HUDEP-2 (cell line): Measurements from ENCODE around the gene EXOC2.

ENCODE experiments used
- DNase-seq, 76 experiments: peaks; one replicate each; lab custom pipeline; 2025; ENCODE audit not compliant: unreplicated experiment in 76 of 76; lab: John Stamatoyannopoulos, UW

Gene EXOC2

GRCh38 chr6:504446-504980, 188.4 kb downstream of the EXOC2 start:
- no peak for DNase-seq

GRCh38 chr6:503610-504362, 189.2 kb downstream of the EXOC2 start:
- DNase-seq = no peak

- DNase-seq = no peak
Observed at GRCh38 chr6:502761-503160, 190.2 kb downstream of the EXOC2 start.

GRCh38 chr6:501891-502601, 190.9 kb downstream of the EXOC2 start:
- no peak for DNase-seq

DNA sequence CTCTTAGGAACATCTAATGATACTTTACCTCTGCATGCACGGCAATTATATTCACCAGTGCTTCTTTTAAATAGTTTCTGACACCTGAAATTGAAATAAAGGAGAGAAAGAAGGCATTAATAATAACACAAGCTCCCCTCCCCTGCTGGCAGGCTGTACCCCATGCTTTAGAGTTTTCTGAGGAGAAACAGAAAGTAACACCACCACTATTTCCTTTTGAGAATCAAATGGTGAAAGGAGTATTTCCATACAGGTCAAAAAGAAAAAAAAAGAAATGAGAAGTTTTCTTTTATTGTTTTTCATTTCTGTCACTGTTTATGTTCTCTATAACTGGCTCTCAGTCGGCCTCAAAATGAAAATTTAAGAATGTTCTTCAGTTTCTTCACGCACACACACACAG, 193.3 kb downstream of the EXOC2 start:
- no peak for DNase-seq

DNA sequence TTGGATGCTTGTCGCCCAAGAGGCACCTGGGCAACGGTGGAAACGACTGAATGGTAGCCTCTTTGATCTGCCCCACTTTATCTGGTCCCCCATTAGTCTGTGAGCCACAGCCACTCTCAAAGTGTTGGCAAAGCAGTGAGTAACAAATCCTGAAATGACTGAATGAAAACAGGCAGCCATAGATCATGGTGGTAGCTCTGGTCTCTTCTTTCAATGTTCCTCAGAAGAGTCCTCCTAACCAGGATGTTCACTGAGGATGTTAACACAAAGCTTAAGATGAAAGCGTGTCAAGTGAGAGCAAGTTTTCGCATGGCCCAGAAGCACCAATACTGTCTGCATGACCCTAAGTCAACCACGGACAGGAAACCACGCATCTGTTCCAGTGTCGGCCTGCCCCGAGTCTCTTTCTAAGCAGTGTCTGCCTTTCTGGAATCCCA, 194.1 kb downstream of the EXOC2 start:
- no peak for DNase-seq

- no peak for DNase-seq
Observed at GRCh38 chr6:497258-497657, 195.7 kb downstream of the EXOC2 start.

DNA sequence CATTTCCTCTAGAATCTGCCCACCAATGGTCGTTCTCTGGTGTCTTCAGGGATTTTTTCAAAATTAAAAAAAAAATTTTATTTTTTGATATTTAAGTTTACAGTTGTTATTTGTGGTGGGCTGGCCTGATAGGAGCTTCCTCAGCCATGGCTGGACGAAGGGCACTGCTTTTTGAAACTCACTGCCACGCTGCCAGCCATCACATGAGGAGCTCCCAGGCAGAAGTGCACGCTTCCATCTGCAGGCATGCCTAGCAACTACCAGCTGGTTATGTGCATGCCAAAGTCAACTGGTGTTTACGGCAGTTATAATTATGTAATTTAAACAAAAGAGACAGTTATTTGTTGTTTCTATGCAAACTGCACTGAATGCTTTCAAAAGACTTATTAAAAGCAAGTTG, 196.3 kb downstream of the EXOC2 start:
- DNase-seq = no peak

DNA sequence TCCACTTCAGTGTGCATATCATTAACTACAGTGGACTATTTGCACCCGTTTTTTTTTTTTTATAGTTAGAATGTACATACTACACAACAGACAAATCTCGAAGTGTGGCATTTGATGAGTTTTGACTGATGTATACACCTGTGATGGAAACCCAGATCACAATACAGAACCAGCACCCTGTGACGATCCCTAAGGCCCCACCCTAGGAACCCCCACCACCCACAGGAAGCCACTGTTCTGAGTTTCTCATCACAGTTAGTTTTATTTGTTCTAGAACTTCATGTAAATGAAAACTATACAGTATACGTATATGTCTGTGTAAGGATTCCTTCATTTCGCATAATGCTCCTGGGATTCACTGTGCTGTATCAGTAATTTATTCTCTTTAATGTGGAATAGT, 198.5 kb downstream of the EXOC2 start:
- no peak for DNase-seq

GRCh38 chr6:493840-494239, 199.1 kb downstream of the EXOC2 start:
- no peak for DNase-seq

DNA sequence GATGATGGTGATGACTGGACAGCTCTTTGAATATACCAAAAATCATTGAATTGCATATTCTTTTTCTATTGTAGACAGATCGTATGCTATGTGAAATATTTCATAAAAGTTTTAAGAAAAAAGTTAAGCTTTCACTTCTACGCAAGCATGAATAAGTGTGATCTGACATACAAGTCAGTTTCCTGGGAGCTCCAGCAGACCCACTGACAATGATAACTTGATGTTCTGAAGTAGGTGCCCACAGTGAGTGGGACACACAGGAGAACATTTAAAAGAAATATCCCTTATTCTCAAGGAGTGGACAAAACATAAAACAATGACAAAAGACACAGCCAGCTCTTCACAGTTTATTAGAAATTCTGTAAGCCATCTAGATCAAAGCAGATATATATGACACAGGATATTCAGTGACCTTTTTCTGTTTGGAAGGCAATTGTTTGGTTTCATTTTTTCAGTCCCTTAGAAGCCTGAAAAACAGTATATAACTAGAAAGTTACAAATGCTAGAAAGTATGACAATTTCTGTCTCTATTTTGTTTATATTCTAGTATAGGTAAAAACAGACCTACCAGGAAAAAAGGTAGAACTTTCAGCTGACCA, 200.0 kb downstream of the EXOC2 start:
- no peak for DNase-seq

DNA sequence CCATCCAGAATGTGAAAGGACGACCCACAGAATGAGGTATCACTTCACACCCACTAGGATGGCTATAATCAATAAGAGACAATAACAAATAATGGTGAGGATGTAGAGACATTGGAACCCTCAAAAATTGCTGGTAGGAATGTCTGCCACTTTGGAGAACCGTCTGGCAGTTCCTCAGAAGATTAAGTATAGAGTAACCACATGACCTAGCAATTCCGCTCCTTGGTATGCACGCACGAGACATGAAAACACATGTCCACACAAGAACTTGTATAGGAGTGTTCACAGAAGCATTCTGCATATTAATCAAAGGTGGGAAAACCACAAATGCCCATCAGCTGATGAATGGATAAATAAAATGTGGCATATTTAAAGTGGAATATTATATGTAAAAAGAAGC, 200.8 kb downstream of the EXOC2 start:
- DNase-seq = no peak

- DNase-seq = no peak
Observed at GRCh38 chr6:491233-491632, 201.7 kb downstream of the EXOC2 start.

GRCh38 chr6:490251-491037, 202.5 kb downstream of the EXOC2 start:
- DNase-seq = no peak

GRCh38 chr6:489762-490161, 203.2 kb downstream of the EXOC2 start:
- DNase-seq = no peak

DNA sequence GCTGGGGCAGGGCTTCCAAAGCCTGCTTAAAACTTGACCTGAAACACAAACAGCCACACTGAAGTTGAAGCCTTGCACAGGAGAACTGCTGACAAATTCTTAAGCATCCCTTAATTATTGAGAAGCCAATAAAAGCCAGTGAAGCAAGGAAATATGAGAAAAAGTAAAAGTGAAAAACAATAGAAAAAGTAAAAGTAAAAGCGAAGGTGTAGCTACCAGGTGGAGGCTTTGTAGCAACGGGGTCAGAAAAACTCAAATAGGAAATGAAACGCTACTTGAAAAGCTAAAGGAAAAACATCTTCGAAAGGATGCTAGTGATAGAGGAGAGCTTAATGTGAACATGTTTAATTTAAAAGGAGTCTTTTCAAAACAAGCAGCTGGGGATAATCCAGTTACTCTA, 203.9 kb downstream of the EXOC2 start:
- DNase-seq = no peak

GRCh38 chr6:487956-488355, 205.0 kb downstream of the EXOC2 start:
- no peak for DNase-seq

DNA sequence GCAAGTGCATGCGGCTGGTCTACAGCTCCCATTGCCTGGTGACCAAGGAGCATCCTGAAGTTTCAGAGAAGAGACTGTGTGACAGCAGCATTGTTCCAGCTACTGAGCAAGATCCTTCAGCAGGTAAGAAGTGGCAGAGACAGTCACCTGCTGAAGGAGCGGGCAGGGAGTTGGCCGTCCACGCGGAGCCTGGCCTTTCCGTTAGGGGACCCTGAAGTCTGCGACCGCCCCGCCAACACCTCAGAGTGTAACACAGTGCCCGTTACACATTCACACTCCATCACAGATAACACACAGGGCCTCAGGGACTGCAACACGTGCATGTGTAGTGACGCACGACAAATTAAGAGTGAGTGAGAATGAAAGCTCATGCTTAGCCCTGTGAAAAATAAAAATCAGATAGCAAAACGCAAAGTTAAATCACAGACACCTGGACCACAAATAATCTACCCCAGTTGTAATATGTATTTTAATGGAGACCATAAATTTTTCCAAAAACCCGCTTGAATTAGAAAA, 207.2 kb downstream of the EXOC2 start:
- no peak for DNase-seq

GRCh38 chr6:484746-485145, 208.2 kb downstream of the EXOC2 start:
- no peak for DNase-seq

GRCh38 chr6:484086-484745, 208.7 kb downstream of the EXOC2 start:
- no peak for DNase-seq
